GM12878 (cell line): ENCODE measurements around the gene OPRM1. TPM values are rescaled to one million over a fixed set of nuclear protein-coding genes. Genes with fewer than 3 reads are reported as not detected.

Source experiments
- ATAC-seq: fragments of 200-7000 bp; cut with Tn5 transposase; 3 replicates; pipeline ENCODE4 v1.9.1; 2020; ENCODE audit warnings: mild to moderate bottlenecking, moderate library complexity
- BruUV-seq: library from RNA; stranded (reverse); fragments of 400-500 nt; replicated peaks from 2 replicates; lab custom pipeline; 2021; lab: Mats Ljungman, UMichigan
- CTCF ChIA-PET: fragments of 300-600 bp; sonication (Branson Sonifier 250); formaldehyde crosslinking; extraction: SDS; loops from one replicate; lab custom pipeline; 2021; ENCODE audit warnings: inconsistent platforms; lab: Yijun Ruan, JAX
- POLR2A ChIA-PET: fragments of 350-600 bp; formaldehyde crosslinking; extraction: SDS; loops from one replicate; lab custom pipeline; 2021; ENCODE audit warnings: inconsistent platforms; lab: Charles Lee
- RAD21 ChIA-PET: fragments of 300-600 bp; sonication (Branson Sonifier 250); formaldehyde crosslinking; loops from one replicate; lab custom pipeline; 2023; ENCODE audit warnings: antibody characterized with exemption; ENCODE audit not compliant: unreplicated experiment; lab: Charles Lee
- SMC1A ChIA-PET: fragments of 300-600 bp; sonication (Branson Sonifier 250); formaldehyde crosslinking; loops from one replicate; lab custom pipeline; 2023; ENCODE audit not compliant: unreplicated experiment, uncharacterized antibody; lab: Charles Lee
- DNase-seq: peaks from one replicate; pipeline ENCODE4 v3.0.0-alpha.2; 2011; ENCODE audit warnings: low read depth, low spot score
- FAIRE-seq: peaks from 3 replicates; lab custom pipeline; 2011; peaks lifted over from hg19 to GRCh38; lab: Jason Lieb, UNC
- H2AFZ ChIP-seq: 2 replicates; pipeline ENCODE4 v1.6.0; 2011; ENCODE audit warnings: low read depth, low read length, control low read depth; ENCODE audit not compliant: control insufficient read depth
- H3K27ac ChIP-seq: 2 replicates; pipeline ENCODE4 v1.5.1; 2011; ENCODE audit warnings: control low read depth; ENCODE audit not compliant: control insufficient read depth, insufficient read depth
- H3K27me3 ChIP-seq, 2 experiments: replicated peaks in 1 of 2; 2 replicates each; pipeline versions ENCODE4 v1.6.0 to v1.6.1; 2011; ENCODE audit warnings: low read length in 1 of 2; ENCODE audit not compliant: control insufficient read depth in 2 of 2, insufficient read depth in 2 of 2
- H3K36me3 ChIP-seq, 2 experiments: 2 replicates each; pipeline ENCODE4 v1.5.1; 2011; ENCODE audit warnings: low read length in 1 of 2; ENCODE audit not compliant: control insufficient read depth in 2 of 2, insufficient read depth in 2 of 2
- H3K4me1 ChIP-seq: 2 replicates; pipeline ENCODE4 v1.6.1; 2011; ENCODE audit warnings: mild to moderate bottlenecking, low read length, moderate library complexity, mixed read lengths; ENCODE audit not compliant: control insufficient read depth, insufficient read depth
- H3K4me2 ChIP-seq: 2 replicates; pipeline ENCODE4 v1.6.0; 2011; ENCODE audit warnings: control low read depth; ENCODE audit not compliant: control insufficient read depth, insufficient read depth
- H3K4me3 ChIP-seq: fragments of 200-600 bp; sonication (generic); 2 replicates; pipeline ENCODE4 v1.5.1; 2016
- H3K79me2 ChIP-seq: 2 replicates; pipeline ENCODE4 v1.6.0; 2011; ENCODE audit warnings: low read length; ENCODE audit not compliant: control insufficient read depth, insufficient read depth
- H3K9ac ChIP-seq: 2 replicates; pipeline ENCODE4 v1.8.0; 2011; ENCODE audit warnings: low read length, control low read depth, mixed read lengths; ENCODE audit not compliant: control insufficient read depth, insufficient read depth
- H3K9me3 ChIP-seq: replicated peaks from 3 replicates; pipeline ENCODE4 v1.5.1; 2011; ENCODE audit warnings: mild to moderate bottlenecking, low read length; ENCODE audit not compliant: control insufficient read depth, insufficient read depth
- H4K20me1 ChIP-seq: 2 replicates; pipeline ENCODE4 v1.6.0; 2011; ENCODE audit not compliant: control insufficient read depth, insufficient read depth
- ATF3 ChIP-seq: IDR thresholded peaks from 2 replicates; pipeline ENCODE4 v1.6.1; 2011; ENCODE audit warnings: low read depth, mild to moderate bottlenecking, low read length, moderate library complexity, borderline replicate concordance; ENCODE audit errors: extremely low read depth
- ATF7 ChIP-seq: fragments of 450-650 bp; IDR thresholded peaks from 2 replicates; pipeline ENCODE4 v1.6.1; 2016; ENCODE audit warnings: low read depth, mild to moderate bottlenecking
- CUX1 ChIP-seq: IDR thresholded peaks from 2 replicates; pipeline ENCODE4 v1.6.1; 2012; ENCODE audit warnings: improper control_type of control experiment, low read depth, low read length; ENCODE audit not compliant: insufficient replicate concordance
- EGR1 ChIP-seq, 2 experiments: IDR thresholded peaks; 1 replicate in 1 of 2; 2 replicates in 1 of 2; pipeline ENCODE4 v1.6.1; 2011 to 2012; ENCODE audit warnings: low read depth in 2 of 2, low read length in 2 of 2, borderline replicate concordance in 1 of 2, mild to moderate bottlenecking in 1 of 2, moderate library complexity in 1 of 2
- FOXK2 ChIP-seq: fragments of 450-650 bp; IDR thresholded peaks from 2 replicates; pipeline ENCODE4 v1.6.1; 2017; ENCODE audit warnings: mild to moderate bottlenecking, moderate library complexity
- FOXM1 ChIP-seq: IDR thresholded peaks from 2 replicates; pipeline ENCODE4 v1.6.1; 2012; ENCODE audit warnings: low read depth, mild to moderate bottlenecking, inconsistent platforms, low read length, moderate library complexity
- PAX8 ChIP-seq: fragments of 450-650 bp; IDR thresholded peaks from 2 replicates; pipeline ENCODE4 v1.6.1; 2017; ENCODE audit warnings: mild to moderate bottlenecking, moderate library complexity
- SKIL ChIP-seq: fragments of 450-650 bp; IDR thresholded peaks from 2 replicates; pipeline ENCODE4 v1.6.1; 2017; ENCODE audit warnings: mild to moderate bottlenecking, low read depth, inconsistent platforms; ENCODE audit not compliant: poor library complexity, severe bottlenecking
- SMARCA5 ChIP-seq: fragments of 450-650 bp; IDR thresholded peaks from 2 replicates; pipeline ENCODE4 v1.6.1; 2017; ENCODE audit warnings: mild to moderate bottlenecking
- STAT1 ChIP-seq: fragments of 450-650 bp; conservative IDR thresholded peaks from 2 replicates; pipeline ENCODE4 v1.6.1; 2014; ENCODE audit warnings: antibody characterized with exemption, mild to moderate bottlenecking
- USF2 ChIP-seq: IDR thresholded peaks from 2 replicates; pipeline ENCODE4 v1.6.1; 2011; ENCODE audit warnings: low read depth, low read length, improper control_type of control experiment, borderline replicate concordance
- ZNF274 ChIP-seq: IDR thresholded peaks from one replicate; pipeline ENCODE4 v1.8.0; 2011; ENCODE audit not compliant: insufficient read length, insufficient read depth
- WGBS: methylation state at CpG from one replicate; pipeline ENCODE4 v1.1.6; 2016; ENCODE audit warnings: low lambda C conversion rate; ENCODE audit not compliant: insufficient replicate concordance, insufficient coverage; ENCODE audit errors: missing lambda C conversion rate; 5-methylcytosine and 5-hydroxymethylcytosine counted together
- in situ Hi-C: fragments of 300-500 bp; cut with MboI; formaldehyde crosslinking; loops from 9 replicates; pipeline ENCODE4 v1.14.3; 2018; ENCODE audit warnings: mixed read lengths
- intact Hi-C: fragments of 100-400 bp; cut with micrococcal nuclease; formaldehyde crosslinking; loops from one replicate; pipeline ENCODE4 v1.14.2; 2022; ENCODE audit not compliant: unreplicated experiment
- polyA plus RNA-seq, 11 experiments: library from polyadenylated mRNA; depleted of rRNA in 4 of 11; unstranded in 6 of 11; stranded (reverse) in 5 of 11; fragments of >200 nt; fragmentation: Nextera tagmentation in 4 of 11; fragmentation: Illumina TruSeq in 1 of 11; extraction: Ambion mirVana in 4 of 11; extraction: Trizol in 1 of 11; gene quantifications; 1 replicate in 1 of 11; 2 replicates in 10 of 11; pipeline versions ENCODE4 v1.2.1 to v1.2.3, GENCODE V29; 2011 to 2016; ENCODE audit warnings: inconsistent platforms in 2 of 11, missing spikeins in 2 of 11, low read depth in 1 of 11
- total RNA-seq, 4 experiments: library from RNA; depleted of rRNA in 3 of 4; stranded (reverse); fragments of >200 nt in 3 of 4; fragmentation: Illumina TruSeq in 1 of 4; extraction: Trizol in 1 of 4; gene quantifications; 2 replicates each; pipeline versions ENCODE4 v1.2.1 to v1.2.3, GENCODE V29; 2013 to 2021

The OPRM1 gene
- total and polyA plus RNA-seq, 10 of the 15 experiments (the other 5 are each of a cell fraction or from before 2014, with no cell fraction given) = not detected

- no peak overlapping the region for H3K4me3 ChIP-seq
- no peaks in the 10 kb centered on the region for H4K20me1 ChIP-seq
- H3K4me2 ChIP-seq = no peak overlapping the region
- no TSS peak for BruUV-seq
- no peaks in the 10 kb centered on the region for H3K27me3 ChIP-seq
- ATAC-seq = no peak
- H3K4me1 ChIP-seq = no peaks in the 10 kb centered on the region
- FAIRE-seq = no peak
- H2AFZ ChIP-seq = no peak overlapping the region
- H3K9ac ChIP-seq = no peak overlapping the region
- in situ Hi-C loops = loop anchor here (25.0 kb wide), 1 partner anchor 1239 kb away; the partner anchor contains the start of gene FBXO5
- SMC1A ChIA-PET = interaction anchor here (1.4 to 1.9 kb wide), 2 partner anchors 50 to 69 kb away, joined by 3 to 9 read pairs; no protein-coding TSS in a partner anchor
- RAD21 ChIA-PET = no interaction called here
- no peaks in the 10 kb centered on the region; the same call in 1 of the 3 replicates for H3K9me3 ChIP-seq
- CTCF ChIA-PET = no interaction called here
- H3K36me3 ChIP-seq = peaks cover 0 to 8% of the 10 kb centered on the region in 2 experiments; a peak in 2 of 4 replicates
- no peak for DNase-seq
- intact Hi-C loops = no loop called here
- no peak overlapping the region for H3K27ac ChIP-seq
- POLR2A ChIA-PET = interaction anchor here (0.5 kb wide), 1 partner anchor 258 kb away, joined by 3 read pairs; no protein-coding TSS in a partner anchor
- peaks cover 28% of the 10 kb centered on the region for H3K79me2 ChIP-seq
- 42% methylated on average over 3 of the region's 3 CpGs for WGBS
- TF ChIP-seq USF2 (no peak), FOXK2 (no peak), CUX1 (no peak), SMARCA5 (no peak), SKIL (no peak), EGR1 (IDR thresholded peaks at IDR 0.05; ENCODE audit: borderline replicate concordance in 1 of 2, low read depth in 2 of 2, low read length in 2 of 2) (no peak), ATF7 (no peak), ATF3 (no peak), ZNF274 (no peak), FOXM1 (no peak), STAT1 (no peak), PAX8 (no peak)
Measured at GRCh38 chr6:154226461-154226860, 187.4 kb downstream of the OPRM1 start.
